DMS 273 treated with DMSO at 0.1 percent for 48 hours (cell line): ENCODE data around the gene PIEZO1.
A peak's percentile ranks its signal among the peaks of the same experiment; 100 is the strongest.
"Not testable (repeated sequence)": the region's sequence is repeated elsewhere in the genome, so short reads cannot be mapped to it uniquely, and the experiment has no call there.

ENCODE experiments used
- DNase-seq: peaks from one replicate; lab custom pipeline; 2025; lab: John Stamatoyannopoulos, UW

PIEZO1 gene

DNA sequence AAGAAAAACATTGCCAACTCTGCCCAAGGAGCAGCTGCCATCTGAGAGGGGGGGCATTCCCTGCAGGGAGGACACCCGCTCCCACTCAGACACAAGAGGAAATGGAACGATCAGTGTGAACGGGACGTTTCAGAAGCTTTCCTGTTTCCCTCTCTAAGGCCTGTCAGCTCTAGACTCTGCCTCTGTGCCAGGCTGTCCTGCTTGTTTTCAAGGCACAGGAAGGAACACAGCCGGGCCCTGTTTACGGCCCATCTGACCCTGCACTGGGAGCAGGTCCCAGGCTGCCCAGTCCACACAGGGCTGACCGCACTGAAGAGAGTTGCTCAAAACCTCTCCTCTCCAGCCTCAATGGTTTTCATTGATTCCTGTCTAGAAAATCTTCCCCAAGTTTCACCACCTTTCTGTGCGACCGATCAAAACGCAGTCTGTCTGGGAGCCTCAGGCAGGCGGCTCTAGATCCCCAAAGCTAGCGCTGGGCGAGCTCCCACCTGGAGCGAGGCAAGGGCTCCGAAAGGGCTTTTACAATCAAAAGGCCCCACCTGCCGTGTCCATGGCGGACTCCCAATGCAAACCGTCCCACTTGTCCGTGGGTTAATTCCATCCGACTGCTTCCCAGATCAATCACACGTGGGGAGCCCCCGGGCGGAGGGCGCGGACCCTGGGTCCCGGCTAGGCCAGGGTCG, 1.5 kb downstream of the PIEZO1 start:
- DNase-seq: peak; percentile 67

DNA sequence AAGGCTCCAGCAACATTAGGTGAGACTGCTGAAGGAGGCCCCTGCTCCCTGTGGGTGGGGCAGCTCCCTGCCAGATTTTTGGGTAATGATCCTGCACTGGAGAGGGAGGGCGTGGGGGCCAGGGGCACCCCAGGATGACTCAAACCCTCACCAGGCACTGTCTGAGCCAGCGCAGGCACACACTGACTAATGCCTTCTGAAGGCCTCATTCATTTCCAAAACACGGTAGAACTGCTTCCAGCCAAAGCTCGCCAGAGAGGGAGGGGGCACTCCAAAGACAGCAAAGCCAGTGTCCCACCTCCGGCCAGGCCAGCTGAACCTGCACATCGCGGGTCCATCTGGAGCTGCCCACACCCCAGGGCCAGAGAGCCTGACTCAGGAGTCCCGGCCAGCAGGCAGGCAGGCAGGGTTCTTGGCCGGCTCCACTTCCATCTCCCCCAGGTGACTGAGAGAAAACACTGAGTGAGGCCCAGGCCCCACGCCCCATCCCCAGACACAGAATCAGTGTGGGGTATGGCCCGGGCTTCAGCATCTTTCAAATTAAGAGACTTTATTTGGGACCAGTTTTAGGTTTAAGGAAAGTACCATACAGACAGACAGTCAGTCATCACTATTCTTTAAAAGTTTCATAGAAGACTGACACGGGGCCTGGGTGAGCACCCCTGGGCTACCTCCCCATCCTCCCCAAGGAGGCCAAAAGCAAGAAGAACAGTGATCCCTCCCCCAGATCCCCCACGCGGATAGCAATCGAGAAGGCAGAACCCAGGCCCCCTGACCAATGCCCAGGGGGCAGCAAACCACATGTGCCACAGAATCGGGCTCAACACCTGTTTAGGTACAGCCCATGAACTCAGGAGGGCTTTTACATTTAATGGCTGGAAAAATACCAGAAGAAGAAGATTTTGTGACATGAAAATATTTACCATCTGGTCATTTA, 2.3 kb downstream of the PIEZO1 start:
- no peak for DNase-seq

DNA sequence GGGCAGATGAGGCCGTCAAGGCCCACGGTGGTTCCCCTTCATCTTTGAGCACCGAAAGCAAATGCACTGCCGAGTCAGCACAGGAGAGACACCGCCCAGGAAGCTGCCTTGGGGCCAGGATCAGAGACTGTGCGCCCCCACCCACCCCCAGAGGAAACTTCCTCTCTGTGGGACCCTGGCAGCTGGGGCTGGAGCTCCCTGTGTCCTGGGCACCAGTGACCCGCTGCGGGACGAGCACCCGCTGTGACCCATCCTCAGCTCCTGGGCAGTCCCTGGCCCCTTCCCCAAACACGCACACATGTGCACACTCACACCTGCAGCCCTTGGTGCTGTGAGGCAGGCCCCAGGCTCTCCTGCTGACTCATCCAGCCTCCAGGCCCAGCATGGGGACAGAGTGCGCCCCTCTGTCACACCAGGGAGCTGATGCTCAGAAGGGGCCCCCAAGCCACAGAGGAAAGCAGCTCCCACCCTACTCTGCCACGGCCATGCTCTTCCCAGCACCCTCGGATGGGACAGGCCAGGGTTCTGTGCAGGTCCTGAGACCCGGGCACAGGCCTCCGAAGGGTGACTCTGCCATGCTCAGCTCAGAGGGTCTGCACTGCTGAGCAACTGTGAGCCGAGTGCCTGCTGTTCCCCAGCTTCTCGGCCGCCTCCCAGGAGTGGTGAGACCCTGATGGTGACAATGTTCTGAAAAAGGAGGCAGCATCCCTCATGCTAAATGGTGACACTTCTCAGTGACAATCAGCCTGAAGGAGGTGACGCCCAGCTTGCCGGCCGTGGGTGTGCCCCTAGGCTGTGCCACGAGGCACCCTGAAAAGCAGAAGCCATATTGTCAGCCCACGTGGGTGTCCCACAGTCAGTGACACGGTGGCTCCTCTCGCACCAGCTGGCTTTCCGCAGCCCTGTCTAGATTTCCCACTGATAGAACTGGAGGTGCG, 3.6 kb downstream of the PIEZO1 start:
- DNase-seq: no peak

DNA sequence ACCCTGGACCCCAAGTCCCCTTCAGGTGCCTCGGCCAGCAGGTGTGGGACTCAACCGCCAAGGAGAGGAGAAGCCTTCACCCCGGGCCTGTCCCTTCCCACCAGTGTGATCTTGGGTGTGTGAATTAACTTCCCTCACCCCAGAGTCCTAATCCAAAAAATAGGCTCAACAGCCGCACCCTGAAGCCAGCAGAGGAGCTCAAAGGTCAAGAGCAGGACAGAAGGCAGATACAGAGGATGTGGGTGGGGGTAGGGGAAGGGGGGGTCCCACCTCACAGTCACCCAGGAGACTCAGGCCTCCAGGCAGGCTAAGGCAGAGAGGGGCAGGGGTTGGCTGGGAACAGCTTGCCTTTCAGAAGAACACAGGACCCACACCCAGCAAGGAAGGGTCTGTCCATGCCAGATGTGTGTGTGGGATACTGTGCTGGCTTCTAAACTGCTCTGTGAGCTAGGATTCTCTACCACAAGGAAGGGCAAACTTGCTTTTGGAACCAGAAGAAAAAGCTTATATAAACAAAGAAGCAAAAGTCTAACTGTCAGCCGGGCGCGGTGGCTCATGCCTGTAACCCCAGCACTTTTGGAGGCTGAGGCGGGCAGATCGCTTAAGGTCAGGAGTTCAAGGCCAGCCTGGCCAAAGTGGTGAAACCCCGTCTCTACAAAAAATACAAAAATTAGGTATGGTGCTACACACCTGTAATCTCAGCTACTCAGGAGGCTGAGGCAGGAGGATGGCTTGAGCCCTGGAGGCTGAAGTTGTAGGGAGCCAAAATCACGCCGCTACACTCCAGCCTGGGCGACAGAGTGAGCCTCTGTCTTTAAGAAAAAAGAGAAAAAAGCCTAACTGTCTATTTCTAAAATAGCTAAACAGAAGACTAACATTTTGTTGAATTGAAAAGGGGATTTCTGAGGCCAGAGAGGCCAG, 4.6 kb downstream of the PIEZO1 start:
- DNase-seq: no peak

DNA sequence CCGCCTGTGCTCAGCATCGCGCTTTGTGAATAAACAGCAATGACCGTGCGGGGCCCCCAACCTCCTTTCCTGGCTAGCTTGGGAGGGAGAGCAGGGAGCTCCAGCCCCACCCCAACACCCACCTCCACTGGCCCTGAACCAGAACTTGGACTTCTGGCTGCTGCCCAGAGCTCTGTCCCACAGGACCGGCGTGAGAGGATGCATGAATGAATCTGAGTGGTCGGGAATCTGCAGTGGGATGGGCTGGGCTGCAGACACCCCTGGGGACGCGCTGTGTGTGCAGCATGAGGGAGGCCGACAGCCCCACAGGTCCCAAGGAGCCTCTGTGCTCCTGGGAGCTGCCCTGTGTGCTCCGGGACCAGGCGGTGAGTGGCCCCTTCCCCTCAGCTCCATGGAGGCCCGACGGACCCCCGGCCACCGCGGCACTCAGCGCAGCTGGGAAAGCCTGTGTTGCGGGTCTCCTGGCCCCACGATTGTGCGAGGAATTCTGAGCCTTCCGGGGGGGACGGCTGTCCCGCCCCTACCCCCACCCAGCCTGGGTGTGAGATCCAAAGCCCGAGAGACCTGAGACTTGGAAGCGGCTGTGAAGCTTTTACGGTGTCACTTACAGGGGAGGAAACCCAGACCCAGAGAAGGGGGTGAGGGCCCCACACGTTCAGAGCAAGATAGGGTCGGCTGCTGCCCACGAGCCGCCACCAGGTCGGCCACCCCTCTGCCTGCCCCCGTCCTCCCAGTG, 5.4 kb downstream of the PIEZO1 start:
- no peak for DNase-seq

DNA sequence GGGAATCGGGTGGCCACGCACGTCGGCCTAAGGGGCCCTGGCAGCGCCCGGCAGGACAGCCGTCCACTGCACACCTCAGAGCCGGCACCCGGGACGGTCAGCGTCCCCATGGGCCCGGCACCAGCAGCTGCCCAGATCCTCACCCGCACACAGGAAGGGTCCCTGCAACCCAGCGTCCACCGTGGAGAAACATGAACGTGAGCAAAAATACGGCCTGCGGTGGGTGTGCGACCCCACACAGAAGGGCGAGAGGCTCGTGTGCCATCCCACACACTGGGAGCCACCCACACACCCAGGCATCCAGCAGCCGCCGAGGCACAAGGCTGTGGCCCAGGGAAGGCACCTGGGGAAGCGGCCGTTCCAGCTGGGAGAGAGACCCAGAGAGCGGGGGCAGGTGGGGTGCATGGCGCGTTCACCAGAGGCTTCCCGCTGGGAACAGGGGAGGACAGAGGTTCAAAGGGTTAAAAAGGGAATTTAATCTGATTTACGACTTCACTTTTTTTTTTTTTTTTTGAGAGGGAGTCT, 6.4 kb downstream of the PIEZO1 start:
- DNase-seq: no peak

DNA sequence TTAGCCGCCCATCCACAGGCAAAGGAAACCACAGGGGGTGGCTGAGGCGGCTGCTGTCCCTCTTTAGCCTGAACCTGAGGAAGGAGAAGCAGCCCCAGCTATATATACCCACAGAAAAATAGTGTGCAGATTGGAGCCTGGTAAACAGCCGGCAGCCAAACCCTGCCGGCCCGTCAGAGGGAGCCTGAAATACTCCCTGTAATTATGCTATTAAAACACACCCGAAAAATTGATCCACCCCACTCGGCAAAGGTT, 6.8 kb downstream of the PIEZO1 start:
- DNase-seq: no peak

DNA sequence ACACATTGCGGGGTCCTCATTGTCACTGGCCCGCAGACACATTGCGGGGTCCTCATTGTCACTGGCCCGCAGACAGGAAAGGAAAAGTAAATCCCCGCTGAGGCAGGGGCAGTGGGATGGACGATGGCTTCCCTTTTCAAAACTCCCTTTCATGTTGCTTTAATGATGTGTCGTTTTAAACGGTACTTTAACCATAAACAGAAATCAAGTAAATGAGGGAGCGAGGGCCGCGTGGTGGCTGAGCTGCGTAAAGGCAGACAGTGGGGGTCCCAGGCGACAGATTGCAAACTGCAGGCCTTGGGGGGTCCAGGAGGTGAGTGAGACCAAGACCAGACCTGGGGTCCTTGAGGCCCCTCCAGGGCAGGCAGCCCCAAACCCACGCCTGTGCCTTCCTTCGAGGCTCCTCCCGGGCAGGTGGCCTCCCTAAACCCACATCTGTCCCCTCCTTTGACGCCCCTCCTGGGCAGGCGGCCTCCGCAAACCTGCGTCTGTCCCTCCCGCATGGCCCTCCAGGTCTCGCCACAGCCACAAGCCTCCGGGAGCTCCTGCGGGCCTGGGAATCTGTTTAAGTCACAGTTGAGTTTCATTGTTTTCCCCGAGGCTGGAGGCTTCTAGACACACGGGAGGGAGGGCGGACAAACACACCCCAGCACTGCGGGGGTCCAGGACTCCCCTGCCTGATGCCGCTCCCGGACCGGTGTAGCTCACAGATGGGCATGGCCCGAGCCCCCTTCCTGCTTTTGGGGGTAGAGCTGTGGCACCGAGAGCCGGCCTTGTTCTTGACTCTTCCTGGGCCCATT, 7.3 kb downstream of the PIEZO1 start:
- DNase-seq: no peak

DNA sequence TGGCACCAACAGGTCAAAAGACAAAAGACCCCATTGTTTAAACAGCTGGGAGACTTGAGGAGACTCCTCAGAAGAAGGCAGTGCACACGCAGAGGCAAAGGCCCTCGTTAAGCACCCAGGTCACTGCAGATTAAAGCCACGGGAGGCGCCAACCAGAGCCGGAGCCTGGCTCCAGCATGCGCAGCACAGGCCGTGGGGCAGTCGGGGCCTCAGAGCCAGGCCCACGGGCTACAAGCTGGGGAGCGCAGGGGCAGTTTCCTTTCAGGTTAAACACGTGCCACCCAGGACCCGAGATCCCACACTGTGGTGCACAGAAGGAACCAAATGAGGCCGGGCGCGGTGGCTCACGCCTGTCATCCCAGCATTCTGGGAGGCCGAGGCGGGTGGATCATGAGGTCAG, 9.2 kb downstream of the PIEZO1 start:
- DNase-seq: no peak

DNA sequence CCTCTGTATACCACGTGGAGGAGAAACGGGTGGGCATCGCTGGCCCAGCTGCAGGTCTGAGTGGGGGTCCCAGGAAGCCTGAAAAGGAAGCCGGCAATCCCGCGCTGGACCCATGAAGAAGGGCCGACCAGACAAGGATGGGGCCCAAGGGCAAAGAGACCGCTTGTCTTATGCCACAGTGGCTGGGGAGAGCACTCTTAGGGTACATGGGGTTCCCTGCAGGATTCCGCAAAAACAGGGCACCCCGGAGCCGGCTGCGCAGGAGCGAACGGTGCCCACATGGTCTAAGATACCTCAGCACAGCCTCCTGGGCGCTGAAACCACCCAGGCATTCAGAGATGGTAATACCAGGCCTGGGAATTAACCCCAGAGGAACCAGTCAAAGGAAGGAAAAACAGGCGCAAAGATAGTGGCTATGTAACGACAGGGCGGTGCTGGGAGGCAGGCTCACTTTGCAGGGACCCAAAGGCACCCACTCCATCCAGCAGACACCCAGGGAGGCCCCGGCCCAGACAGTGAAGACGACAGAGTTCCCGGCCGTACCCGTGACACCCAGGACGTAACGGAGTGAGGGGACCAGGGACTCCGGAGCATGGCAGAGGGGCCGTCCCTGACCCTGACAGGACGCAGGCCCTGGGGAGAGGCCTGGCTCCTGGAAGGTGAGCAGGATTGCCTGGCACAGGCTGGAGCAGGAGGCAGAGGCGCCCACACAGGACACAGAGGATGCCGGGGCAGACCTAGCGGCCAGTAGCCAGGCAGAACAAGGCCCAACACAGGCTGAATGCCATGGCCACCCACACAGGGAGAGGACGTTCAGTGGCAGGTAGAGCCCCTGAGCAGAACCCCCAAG, 10.3 kb downstream of the PIEZO1 start:
- DNase-seq: no peak

DNA sequence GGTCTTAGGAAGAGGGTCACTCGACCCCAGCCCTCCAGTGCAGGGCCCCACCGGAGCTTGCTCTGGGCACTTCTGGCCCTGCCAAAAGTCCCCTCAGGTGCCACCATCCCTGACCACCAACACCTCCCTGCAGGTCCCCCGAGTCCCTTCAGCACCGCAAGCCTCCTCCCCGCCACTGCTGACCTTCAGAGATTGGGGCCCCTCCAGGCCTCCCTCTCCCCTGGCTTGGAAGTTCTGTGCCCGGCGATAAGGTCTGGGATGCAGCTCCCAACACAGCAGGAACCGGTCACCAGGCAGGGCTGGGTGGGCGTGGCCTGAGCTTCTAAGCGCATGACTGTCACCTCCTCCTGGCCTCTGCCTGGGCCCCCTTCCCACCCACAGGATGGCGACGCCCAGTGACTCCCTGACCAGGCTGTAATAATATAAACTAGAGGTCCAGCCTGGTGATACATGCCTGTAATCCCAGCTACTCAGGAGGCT, 11.2 kb downstream of the PIEZO1 start:
- DNase-seq: no peak

DNA sequence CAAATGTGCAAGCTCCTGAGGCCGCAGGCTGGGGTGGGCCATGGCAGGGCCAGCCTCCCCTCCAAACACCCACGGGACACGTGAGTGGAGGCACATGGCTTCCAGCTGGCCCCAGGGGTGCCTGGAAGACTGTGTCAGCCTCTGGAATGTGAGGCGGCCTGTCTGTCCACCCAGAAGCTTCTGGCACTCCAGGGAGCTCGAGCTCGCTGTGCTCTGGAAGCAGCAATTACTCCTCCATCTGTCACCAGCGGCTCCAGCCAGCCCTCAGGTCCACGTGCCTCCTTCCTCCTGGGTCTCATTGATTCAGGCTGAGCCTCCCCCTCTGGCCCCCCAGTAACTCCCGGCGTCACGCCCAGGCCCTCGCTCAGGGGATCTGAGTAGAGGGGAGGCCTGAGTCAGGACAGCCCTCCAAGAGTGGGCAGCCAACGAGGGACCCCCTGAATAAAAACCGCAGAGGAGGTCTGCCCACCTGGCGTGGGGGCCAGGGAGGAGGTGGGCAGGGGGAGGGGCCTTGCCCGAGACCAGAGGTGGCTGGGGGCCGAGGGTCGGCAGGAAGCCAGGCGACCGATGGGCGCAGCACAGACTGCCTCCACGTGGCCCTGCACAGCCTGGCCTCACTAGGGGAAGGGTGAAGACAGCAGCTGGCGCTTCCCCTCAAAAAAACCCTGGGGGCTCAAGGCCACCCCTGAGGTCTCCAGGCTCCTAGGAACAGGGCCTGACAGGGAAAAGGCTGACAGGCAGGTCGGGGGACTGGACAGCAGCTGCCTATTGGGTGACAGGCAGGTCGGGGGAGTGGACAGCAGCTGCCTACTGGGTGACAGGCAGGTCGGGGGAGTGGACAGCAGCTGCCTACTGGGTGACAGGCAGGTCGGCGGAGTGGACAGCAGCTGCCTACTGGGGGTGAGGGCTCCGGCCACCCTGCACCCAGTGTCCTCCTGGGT, 11.9 kb downstream of the PIEZO1 start:
- DNase-seq: peak; percentile 95

DNA sequence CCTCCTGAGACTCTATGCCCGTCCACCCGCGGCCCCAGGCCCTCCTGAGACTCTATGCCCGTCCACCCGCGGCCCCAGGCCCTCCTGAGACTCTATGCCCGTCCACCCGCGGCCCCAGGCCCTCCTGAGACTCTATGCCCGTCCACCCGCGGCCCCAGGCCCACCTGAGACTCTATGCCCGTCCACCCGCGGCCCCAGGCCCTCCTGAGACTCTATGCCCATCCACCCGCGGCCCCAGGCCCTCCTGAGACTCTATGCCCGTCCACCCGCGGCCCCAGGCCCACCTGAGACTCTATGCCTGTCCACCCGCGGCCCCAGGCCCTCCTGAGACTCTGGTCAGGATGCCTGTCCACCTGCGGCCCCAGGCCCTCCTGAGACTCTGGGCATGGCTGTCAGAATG, 13.2 kb downstream of the PIEZO1 start:
- DNase-seq: not testable (repeated sequence)

DNA sequence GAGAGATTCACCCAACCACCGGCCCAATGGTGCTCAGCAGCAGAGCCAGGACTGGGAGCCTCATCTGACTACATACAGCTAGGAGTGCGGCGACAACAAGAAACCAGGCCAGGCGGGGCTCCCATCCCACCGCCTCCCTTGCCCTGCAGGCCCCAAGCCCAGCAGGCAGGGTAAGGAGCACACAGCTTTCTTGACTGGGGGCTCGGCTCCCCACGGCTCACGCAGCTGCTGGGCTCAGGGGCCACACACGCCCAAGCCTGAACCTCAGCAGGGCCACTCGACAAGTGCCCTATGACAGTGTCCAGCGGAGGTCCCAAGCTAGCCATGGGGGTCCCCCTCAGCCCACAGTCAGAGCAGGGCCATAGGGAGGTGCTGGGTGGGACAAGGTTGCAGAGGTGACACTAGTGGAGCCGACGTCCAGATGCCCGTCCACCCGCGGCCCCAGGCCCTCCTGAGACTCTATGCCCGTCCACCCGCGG, 13.7 kb downstream of the PIEZO1 start:
- no peak for DNase-seq

DNA sequence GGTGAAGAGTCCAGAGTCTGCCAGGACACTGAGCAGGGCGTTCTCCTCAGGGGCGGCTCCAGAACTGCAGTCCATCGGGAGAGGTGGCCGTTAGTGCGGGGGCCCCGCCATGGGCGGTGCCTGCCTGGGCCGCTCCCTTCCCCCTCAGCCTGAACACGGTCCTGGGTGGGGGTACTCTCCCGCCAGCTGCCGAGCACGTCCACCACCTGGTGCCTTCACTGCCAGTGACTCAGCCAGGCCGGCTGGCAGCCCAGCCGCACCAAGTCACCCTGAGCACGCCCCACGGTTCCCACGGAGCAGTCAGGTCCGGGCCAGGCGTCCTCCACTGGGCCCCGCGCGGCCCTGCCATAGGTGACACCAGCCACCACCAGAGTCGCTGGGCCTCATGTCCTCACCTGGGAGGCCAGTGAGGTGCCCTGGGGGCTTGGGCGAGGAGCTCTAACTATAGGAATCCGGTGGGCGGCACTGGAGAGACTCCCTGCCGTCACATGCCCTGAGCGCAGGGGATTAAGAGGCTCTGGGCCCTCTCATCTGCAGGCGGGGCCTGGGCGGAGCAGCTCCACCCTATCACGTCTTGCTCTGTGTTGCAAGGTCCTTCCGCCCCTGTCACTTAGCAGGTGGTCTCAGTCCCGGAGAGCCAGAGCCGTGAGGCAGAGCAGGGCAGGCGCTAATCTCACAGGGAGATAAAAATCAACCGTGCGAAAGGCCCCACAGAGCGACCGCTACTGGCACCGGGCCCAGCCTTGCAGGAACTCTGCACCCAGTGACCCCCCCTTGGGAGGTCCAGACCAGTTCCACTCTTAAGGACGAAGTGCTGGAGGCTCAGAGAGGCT, 14.3 kb downstream of the PIEZO1 start:
- peak; percentile 73 for DNase-seq
